ENCODE measurements around the gene PHRF1.

Gene PHRF1

DNA sequence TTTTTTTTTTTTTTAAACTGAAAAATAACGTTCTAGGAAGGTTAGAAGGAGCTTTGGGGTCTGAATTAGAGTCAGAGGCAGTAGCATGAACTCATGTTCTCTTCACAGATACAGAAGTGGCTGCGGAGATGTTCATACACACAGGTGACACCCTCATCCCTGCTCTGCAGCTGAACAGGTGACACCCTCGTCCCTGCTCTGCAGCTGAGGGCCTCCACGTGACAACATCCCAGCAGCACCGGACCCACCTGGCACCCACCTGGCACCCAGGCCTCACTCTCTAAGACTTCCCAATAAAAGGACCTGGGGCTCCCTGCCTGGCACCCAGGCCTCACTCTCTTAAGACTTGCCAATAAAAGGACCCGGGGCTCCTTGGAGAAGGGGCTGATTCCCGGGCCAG lies 80.6 kb downstream of the PHRF1 start:
- no peak for DNase-seq (ENCODE audit: low spot score)

DNA sequence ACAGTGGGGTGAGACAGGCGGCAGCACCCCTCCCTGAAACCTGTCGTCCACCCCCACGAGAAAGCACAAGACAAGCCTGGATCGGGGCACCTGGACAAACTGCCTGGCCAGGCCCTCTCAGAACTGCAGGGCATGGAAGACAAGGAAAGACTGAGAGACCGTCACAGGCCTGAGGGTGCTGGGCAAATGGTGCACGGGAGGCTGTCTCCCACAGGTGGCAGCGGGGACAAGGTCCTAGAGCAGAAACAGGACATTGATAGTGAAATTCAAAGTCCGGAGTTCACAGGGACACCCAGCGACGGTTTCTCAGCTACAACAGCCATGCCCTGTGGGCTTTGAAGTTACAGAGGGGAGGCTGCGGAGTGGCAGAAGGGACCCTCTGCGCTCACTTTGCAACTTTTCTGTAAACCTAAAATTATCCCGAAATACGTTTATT lies 81.4 kb downstream of the PHRF1 start:
- no peak for DNase-seq (ENCODE audit: low spot score)

DNA sequence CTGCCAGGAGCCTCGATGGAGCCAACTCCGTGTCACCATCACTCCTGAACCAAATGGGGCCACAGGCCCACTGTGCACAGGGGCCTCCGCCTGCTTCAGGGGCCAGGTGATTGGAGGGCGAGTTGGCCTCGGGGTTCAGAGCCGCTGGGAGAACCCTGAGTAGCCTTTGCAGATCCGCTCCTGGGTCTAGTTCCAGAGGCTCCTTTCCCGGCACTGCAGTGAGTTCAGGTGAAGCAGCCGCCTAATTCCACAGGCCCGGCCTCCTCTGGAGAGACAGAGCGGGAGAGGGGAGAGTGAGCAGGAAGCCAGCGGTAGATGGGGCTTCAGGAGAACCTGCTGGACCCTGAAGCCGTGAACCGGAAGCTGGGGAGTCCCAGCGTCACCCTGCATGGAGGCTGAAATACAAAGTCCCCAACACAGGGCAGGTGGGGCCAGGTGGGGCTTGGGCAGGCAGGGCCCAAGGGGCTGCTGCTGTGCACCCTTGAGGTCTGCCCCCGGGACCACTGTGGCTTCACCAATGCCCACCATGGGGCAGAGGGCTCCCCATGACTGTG lies 83.3 kb downstream of the PHRF1 start:
- DNase-seq (ENCODE audit: low spot score) = no peak

DNA sequence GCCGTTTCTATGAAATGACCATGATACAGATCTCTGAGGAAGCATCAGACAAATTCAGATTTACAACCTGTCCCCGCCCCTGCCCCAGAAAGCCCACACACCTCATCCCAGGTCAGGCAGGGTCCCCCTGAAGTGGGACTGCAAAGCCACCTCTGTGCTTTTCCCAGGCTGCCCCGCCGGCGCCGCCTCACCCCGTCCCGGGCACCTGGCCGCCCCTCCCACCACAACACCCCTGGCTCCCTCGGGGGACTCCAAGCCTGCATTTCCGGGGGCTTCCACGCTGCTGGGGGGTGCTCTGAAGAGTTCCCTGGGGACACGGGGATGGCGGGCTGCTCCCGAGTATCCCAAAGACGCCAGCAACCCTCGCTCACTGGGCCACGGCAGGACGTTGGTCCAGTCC lies 84.0 kb downstream of the PHRF1 start:
- DNase-seq (ENCODE audit: low spot score) = no peak

DNA sequence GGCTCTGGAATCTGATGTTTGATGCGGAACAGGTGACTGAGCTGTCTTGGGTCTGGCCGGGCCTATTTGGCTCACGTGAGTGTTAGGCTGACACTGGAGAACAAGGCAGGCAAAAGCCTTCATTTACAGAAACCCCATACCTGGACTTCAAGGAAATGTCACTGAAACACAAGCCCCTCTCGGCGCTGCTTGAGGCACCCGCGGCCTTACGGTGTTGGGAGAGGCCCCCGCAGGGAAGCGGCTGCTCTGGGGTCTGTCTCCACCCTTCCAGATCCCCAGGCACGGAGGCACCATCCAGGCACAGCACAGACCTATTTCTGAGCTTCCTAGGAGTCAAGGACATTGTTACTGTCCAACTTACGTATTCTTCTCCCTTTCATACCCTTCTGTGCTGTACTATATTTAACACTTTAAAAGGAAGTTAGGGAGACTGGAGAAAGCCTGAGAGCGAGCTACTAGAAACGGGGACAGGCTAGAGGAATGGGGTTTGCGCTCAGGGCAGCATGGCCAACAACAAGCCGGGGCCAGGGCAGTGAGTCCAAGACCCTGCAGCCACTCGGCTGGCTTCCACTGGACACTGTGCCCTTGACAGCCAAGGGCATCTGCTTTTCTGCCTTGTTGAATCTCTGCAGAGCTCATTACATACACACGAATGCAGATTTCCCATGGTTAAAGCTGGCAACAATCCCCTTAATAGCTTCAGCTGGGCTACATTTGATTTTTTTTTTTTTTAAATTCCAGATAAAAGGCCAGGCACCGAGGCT lies 84.6 kb downstream of the PHRF1 start:
- no peak for DNase-seq (ENCODE audit: low spot score)

Data from hematopoietic multipotent progenitor cell treated with erythropoietin and hydrocortisone succinate and interleukin-3 and kit ligand, for 17 days (in vitro differentiated cells).